HG02981 (cell line): ENCODE data around the gene KLHL22.

Source experiments
- ATAC-seq: cut with Tn5 transposase; IDR thresholded peaks from one replicate; pipeline ENCODE4 v1.9.1; 2021; ENCODE audit warnings: mild to moderate bottlenecking, moderate library complexity; ENCODE audit not compliant: unreplicated experiment

Gene KLHL22

DNA sequence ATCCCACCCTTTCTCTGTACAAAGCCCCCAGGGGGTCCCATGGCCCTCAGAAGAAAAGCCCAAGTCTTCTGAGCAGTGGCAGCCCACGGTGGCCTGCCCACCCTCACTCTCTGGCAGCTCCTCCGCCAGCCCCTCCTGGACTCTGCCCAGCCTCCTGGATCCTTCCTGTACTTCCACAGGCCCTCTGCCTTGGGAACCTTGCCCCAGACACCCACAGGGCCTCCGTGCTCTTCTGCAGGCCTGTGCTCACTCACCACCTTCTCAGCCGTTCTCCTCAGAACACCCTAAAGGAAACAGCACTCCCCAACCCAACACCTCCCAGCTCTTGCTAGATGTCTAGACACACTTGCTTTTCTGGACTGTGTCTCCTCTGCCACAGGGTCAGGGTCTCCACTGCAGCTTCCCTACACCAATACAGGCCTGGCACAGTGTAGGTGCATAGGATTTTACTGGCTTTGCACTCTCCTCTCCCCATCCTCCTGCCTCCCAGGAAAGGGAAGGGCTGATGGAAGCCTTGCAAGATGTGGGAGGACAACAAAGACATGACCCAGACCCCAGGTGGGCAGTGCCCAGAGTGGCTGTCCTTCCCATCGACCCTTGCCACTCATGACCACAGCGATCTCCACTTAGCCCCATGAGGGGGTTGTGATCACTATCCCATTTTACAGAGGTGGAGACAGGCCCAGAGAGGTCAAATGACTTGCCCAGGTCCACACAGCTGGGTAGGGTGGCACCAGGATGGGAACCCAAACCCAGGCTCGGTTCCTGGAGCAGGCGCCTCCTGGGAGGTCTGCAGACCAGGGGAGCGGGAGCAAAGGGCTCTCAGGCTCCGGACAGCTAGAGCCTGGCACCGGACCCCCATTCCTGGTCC lies 59.9 kb downstream of the KLHL22 start:
- no peak for ATAC-seq

DNA sequence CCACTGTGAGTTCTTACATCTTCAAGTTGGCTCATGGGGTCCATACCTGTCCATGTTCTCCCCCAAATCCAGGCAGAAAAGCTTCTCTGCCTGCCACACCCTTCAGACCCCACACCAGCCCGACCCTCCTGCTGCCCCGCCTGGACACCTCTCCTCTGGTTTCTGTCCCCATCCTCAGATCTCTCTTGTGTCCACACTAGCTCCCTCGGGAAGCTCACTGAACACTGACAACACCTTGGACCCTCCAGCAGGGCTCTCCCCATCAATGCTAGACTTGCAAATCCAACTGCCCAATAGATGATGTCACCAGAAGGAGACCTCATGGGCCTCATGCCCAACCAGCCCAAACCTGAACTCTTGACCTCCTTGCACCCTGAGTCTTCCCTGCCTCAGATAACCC lies 60.8 kb downstream of the KLHL22 start:
- no peak for ATAC-seq

DNA sequence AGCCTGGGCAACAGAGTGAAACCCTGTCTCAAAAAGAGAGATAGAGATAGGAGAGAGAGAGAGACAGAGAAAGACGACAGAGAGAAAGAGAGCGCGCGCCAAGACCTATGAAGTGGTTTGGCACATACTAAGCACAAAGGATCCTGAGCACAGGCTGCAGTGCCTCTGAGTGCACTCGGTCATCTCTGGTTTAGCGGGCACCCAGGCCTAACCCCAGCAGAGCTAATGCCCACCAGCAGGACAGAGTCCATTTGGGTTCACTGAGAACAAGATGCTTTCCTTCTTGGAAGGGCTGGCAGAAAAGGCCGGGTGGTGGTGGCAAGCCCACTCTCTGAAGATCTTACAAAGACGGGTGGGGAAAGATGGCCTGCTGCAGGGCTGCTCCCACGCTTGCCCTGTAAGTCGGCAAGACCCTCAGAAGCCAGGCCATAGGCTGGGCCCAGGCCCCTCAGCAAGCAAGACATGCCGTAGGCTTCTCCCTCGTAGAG lies 61.3 kb downstream of the KLHL22 start:
- ATAC-seq, result no peak

DNA sequence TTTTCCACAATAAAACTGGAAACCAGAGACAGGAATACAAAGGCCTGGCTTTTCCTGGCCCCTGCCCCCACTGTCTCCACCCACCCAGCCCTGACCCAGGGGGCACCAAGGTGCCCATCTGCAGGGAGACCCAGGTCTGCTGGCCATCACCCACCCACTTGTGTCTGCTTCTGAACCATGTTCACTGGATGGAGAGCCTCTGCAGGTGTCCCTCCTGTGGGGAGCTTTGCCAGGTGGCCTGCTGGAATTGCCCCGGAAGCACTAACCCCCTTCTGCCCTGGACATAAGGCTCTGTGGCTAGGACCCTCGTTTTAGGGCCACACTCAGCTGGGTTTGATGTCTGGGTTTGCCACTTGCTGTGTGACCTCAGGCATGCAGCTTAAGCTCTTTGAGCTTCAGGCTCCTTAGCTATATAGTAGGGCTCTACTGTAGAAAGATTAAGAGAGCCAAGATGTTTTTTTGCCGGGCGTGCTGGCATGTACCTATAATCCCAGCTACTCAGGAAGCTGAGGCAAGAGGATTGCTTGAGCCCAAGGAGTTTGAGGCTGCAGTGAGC lies 61.8 kb downstream of the KLHL22 start:
- ATAC-seq, result no peak

DNA sequence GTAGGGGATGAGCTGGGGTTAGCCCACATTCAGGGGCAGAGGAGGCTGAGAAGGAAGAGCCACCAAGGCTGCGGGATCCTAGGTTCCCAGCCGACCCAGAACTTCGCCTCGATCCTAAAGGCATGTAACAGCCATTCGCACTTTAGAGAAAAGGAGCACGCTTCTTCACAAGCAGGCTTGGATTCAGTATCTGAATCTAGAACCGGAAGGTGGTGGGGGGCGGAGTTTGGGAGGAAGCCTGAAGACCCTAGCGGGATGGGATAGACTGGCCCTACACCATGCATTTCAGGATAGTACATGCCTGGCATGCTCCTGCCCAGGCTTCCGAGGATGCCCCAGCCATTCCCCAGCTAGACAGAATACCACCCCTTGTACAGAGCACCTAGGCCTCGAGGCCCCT lies 62.4 kb downstream of the KLHL22 start:
- ATAC-seq, result no peak

DNA sequence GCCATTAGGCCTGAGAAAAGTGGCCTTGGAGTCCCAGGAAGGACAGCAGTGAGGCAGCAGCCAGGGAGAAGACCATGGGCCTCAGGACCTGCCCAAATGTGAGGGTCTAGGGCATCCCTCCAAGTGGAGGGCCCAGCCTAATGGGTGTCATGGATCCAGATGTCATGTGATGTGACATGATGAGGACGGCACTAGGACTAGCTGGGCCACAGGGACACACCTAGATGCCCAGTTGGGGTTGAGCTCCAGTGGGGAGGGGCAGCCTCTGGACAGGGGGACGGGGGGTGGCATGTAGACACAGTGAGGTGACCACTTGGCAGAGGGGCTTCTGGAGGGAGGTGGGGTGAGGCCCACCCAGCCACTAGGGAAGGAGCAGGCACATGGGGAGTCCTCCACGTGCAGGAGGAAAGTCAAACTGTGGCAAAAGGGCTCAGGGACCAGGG lies 63.3 kb downstream of the KLHL22 start:
- no peak for ATAC-seq

DNA sequence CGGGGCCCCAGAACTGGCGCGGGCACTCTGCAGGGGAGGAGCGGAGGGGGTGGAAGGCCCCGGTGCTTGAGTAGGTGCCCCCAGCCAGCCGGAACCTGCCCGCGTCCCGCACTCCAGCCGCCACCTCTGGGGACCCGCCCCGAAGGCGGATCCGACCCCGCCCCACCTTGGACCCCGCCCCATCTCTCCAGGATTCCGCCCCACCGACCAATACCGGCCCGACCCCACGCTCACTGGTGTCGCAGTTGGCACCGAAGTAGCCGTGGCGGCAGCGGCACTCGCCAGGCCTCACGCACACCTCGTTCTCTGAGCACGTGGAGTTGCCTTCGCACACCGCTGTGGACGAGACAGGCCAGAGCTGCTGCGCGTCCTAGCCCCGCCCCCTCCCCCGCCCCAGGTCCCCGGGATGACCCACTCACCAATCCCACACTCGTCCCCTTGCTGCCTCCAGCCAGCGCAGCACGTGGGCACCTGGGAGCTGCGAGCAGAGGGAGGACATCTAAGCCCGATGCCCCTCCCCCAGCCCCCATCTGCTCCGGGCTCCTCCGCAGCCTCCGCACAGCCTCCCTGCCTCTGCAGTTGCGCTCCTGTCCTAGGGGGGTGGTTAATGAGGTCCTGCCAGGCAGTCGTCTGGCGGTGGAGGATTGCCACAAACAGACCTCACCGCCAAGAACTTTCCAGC lies 63.9 kb downstream of the KLHL22 start:
- no peak for ATAC-seq

DNA sequence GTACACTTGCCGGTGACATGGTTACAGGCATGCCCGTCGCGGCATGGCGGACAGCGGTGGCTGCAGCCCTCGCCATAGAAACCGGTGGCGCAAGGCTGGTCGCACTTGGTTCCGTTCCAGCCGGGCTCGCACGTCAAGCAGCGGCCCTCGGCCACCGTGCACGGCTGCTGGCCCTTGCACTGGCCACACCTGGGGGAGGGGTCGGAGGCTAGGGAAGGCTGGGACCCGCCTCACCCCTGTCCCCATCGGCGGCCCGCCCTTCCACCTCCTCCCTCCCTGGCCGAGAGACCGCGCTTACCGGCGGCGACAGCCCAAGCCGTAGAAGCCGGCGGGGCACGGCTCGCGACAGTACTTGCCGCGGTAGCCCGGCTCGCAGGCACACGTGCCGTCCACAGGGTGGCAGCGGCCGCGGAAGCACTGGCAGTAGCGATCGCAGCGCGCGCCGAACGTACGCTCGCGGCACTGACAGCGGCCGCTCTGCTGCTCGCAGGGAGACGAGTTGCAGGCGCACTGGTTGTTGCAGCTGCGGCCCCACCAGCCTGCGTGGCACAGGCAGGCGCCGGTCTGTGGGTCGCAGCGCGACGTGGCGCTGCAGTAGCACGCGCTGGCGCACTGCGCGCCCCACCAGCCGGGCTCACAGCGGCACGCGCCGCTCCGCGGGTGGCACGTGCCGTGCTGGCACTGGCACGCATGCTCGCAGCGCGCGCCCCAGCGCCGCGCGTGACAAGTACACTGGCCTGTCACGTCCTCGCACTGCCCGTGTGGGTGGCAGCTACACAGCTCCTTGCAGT lies 64.7 kb downstream of the KLHL22 start:
- ATAC-seq, result no peak

DNA sequence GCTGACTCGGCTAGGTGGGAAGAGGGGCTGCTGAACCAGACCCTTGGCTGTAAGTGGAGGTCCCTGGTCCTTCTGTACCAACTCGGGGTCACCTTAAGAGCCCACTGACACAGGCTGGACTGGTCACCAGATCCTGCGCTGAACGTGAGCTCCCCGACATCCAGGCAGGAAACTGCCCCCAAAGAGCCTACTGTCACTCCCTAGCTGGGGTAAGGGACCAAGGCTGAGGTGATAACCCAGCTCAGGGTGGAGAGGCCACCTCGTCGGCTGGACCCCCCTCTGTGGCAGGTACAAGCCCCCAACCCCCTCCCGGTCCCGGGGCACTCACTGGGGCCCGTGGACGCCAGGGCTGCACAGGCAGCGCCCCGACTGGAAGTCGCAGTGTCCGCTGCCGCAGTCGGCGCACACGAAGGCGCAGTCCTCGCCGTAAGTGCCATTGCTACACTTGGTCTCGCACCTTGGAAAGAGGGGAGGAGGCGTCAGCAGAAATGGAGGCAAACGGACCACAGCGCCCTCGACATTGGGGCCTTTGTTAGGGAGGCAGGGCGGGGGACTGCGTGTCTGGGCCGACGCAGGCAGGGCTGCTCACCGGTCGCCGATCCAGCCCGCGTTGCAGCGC lies 65.4 kb downstream of the KLHL22 start:
- no peak for ATAC-seq

DNA sequence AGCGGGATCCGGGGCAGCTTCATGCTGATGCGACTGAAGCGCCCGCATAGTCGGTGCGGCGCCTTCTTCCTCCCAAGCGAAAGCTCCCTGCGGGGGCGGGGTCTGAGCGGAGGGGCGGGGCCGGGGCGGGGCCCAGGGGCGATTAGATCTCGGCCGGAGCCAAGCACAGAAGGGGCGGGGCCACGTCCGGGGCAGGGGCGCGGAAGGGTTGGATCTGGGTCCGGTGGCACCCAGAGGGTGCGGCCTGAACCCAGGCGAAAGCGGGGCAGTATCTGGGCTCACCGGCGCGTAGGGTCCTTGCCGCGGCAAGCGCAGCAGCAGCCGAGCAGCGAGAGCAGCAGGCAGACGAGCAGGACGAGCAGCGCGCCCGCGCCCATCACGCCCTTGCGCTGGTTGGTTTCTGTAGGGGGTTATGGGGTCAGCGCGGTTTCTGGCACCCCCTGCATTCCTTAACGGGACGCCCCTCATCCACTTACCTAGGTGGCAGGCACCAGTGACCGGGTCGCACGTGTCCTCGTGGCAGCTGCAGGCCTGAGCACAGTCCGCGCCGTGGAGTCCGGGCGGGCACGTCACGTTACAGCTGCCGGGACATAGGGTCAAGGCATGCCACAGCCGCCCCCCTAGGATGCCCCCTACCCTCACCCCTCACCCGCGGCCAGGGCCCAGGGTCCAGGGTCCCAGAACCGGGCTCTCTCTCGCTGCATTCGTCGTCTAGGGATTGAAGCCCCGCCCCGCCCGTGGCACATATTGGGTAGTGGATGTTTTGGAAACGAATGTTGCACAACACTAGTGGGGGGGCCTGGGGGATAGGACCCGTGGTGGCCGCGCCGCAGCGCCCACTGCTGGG lies 66.1 kb downstream of the KLHL22 start:
- ATAC-seq, result peak; percentile 56

DNA sequence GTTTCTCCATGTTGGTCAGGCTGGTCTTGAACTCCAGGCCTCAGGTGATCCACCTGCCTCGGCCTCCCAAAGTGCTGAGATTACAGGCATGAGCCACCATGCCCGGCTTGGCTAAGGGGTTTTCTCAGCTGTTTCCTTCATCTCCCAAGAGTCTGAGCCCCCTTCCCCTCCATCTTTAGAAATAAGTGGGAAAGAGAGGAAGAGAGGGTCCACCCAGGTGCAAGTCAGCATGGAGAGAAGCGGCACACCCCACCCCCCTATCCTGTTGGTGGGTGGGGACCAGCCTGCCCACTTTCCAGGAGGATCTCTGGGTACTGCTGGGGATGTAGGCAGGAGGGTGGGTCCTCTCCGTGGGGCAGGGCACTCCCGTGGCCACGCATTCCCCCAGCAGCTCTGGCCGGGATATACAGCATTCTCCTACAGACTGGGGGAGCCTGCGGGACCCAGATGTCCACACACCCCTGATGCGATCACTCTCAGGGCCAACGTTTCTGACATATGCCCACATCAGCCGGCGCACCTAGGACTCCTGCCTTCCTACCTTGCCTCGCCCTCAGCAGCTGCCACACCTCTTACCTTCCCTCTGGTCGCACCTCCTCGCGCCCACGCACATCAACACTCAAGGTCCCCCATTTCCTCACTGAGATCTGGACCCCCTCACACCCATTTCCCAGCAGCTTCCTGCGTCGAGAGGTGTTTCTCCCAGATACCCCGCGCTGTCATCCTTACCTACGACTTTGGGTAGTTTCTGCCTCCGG lies 66.9 kb downstream of the KLHL22 start:
- ATAC-seq, result no peak

DNA sequence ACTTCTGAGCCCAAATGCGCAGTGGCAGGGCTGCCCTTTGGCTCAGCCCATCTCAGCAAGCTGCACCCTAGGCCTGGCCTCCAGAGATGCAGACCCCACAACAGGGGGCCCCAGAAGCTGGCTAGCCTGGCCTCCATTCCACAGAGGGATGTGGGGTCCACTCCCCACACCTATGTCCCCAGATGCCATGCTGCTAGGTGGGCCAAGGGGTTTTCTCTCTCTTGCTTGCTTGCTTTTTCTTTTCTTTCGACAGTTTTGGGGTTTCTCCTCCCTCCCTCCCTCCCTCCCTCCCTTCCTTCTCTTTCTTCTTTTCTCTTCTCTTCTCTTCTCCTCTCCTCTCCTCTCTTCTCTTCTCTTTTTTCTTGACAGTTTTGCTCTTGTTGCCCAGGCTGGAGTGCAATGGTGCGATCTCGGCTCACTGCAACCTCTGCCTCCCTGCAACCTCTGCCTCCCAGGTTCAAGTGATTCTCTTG lies 67.6 kb downstream of the KLHL22 start:
- ATAC-seq, result no peak

DNA sequence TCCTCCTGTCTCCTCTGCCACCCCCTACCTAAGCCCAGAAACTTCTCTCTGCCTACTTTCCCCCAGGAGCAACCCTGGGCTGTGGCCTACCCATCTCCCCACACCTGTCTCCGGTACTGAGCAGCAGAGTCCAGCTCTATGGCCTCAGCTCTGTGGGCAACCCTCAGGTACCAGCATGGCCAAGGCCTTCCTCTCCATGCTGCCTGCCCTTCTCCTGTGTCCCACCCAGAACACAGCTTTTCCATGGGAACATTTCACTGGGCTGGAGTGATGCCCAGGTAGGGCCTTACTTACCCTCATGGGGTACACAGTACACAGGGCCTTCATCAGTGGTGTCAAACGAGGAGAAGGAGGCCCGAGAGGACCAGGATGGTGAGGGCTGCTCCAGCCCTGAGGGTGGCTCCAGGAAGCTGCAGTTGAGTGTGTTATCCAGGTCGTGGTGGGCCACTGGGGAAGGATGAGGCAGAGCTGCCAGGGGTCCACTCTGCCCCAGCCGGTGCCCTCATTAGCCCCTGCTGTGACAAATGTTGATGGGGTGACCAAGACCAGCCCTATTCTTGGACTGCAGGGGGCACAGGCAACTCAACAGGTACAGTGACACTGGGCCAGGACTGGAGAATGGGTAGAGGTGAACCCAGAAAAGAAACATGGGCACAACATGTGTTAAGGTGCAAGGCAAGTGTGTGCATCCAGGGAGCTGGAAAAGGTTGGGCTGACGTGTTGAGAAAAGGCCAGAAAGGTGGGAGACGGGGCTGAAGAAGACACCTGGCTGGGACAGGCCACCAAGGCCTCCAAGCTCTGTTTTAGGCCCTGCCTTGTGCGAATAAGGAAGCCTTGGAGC lies 68.3 kb downstream of the KLHL22 start:
- no peak for ATAC-seq

DNA sequence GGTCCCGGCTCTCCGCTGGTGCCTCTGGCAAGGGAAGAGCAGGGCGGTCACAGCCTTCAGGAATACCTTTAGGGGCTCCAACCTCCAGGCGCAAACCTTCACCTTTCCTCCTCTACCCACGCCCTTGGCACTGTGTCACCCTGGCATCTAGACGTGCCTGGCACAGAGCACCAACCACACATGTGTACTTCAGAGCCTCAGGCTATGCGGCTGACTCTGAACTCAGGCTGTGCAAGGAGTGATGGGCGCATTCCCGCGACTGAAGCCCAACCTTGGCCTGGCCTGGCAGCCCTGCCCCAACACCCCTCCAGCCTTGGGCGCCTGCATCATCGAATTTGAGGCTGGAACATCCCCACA lies 69.4 kb downstream of the KLHL22 start:
- ATAC-seq, result no peak

DNA sequence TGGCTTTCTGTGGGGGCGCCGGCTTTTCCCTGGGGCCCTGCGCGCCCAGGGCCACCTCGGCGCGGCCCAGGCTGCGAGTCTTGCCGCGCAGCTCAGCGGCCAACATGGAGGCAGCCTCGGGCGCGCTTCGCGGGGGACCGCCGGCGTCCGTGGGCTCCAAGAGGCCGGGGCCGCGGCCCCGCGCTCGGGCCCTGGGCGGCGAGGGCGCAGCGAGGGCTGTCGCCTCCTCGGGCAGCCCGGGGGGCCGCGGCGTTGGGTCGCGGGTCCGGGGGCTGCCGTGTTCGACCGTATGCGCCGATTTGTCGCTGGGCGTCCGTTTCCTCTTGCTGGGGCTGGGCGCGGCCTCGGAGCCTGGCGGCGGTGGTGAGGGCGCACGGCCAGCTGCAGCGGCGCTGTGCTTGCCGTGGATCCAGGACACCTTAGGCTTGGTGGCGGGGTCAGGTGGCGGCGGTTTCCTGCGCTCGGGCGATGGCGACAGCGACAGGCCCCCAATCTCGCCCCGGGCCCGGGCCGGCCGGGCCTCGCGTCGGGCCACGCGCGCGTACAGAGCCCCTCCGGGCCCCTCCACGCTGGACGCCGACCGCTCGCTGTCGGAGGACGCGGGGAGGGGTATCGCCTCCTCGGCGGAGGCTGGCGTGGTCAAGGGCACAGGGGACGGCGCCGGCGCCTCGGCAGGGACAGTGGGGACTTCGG lies 69.9 kb downstream of the KLHL22 start:
- ATAC-seq, result no peak

DNA sequence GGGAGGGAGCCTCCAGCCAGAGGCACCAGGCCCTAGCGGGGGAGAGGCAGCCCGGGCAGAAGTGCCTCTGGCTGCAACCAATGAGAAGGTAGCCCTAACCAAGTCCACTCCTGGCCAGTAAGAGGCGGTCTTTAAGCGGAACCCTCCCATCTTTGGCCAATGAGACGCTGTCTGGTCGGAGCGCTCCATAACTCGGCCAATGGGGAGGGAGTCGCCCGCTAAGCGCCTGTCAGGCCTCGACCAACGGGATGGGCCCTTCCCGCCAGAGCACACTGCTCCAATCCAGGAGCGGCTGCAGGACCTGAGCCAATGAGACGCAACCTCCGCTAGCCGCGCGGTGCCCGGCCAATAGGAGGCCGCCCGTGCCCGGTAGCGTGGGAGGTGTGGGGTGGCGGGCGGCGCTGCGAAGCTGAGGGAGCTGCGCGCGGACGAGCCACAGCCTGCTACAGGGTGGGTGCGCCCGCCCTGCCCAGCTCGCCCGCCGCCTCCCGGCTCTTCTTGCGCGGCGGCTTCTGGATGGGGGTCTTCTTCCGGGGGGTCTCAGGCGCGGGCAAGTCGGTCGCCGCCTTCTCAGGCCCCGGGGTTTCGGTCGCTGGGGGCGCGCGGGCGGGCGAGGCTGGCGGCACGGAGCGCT lies 70.5 kb downstream of the KLHL22 start:
- ATAC-seq, result no peak

DNA sequence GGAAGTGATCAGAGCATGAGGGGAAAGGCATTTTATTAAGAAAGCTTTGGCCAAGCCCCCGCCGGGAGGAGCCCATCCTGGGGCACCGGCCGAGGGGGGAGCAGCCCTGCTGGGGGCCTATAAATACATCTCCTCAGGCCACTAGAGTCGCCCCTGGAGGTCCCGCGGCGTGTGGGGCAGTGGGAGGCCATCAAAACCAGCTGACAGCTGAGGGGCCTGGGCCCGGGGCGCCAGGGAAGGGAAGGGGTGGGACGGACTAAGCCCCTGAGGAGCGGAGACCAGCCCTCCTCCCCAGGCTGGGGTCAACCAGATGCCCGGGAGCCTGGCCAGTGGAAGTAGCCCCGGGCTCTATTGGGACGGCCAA lies 71.0 kb downstream of the KLHL22 start:
- no peak for ATAC-seq
